Activated CD8-positive, alpha-beta memory T cell treated with anti-CD3 and anti-CD28 coated beads, Interleukin-2, amount 10 ng/mL, durations not matched to agents 7 days and 5 days (primary cell): ENCODE results near the gene CCDC148. TPM values are rescaled to one million over a fixed set of nuclear protein-coding genes. Genes with fewer than 3 reads are reported as not detected.
"Not testable (repeated sequence)": the region's sequence is repeated elsewhere in the genome, so short reads cannot be mapped to it uniquely, and the experiment has no call there.

ENCODE experiments used
- ATAC-seq: fragments of 150-1000 bp; cut with Tn5 transposase; one replicate; pipeline ENCODE4 v1.10.0; 2021; ENCODE audit warnings: moderate library complexity
- CTCF ChIA-PET: fragments of 350-600 bp; sonication (Branson Sonifier 250); formaldehyde crosslinking; loops from one replicate; lab custom pipeline; 2021; ENCODE audit warnings: antibody characterized with exemption; lab: Charles Lee
- DNase-seq: peaks from one replicate; pipeline ENCODE4 v3.0.0-alpha.2; 2020
- H3K27ac Mint-ChIP-seq: one replicate; pipeline ENCODE4 v1.8.0; 2021; ENCODE audit warnings: mild to moderate bottlenecking, mixed read lengths
- H3K27me3 Mint-ChIP-seq: one replicate; pipeline ENCODE4 v1.8.0; 2021; ENCODE audit warnings: mixed read lengths
- H3K36me3 Mint-ChIP-seq: one replicate; pipeline ENCODE4 v1.8.0; 2021; ENCODE audit warnings: mild to moderate bottlenecking, mixed read lengths
- H3K4me1 Mint-ChIP-seq: one replicate; pipeline ENCODE4 v1.8.0; 2021; ENCODE audit warnings: mixed read lengths
- H3K4me3 Mint-ChIP-seq: one replicate; pipeline ENCODE4 v1.8.0; 2021; ENCODE audit warnings: mild to moderate bottlenecking, moderate library complexity, mixed read lengths
- H3K9me3 Mint-ChIP-seq: one replicate; pipeline ENCODE4 v1.8.0; 2022; ENCODE audit warnings: low read depth, mixed read lengths
- total RNA-seq, 2 experiments: library from RNA; stranded (reverse); gene quantifications; one replicate each; pipeline ENCODE4 v1.2.3, GENCODE V29; 2021

The CCDC148 gene
- total RNA-seq, 2 experiments from 2014 or later: not detected

GRCh38 chr2:158474526-158475011 is 18.0 kb upstream of the CCDC148 start:
- ATAC-seq, H3K27me3 Mint-ChIP-seq, DNase-seq, H3K27ac Mint-ChIP-seq, CTCF ChIA-PET, H3K4me3 Mint-ChIP-seq, H3K9me3 Mint-ChIP-seq: not testable (repeated sequence)
- peaks cover 20% of the 10 kb centered on the region for H3K36me3 Mint-ChIP-seq
- peaks cover 13% of the 10 kb centered on the region for H3K4me1 Mint-ChIP-seq

DNA sequence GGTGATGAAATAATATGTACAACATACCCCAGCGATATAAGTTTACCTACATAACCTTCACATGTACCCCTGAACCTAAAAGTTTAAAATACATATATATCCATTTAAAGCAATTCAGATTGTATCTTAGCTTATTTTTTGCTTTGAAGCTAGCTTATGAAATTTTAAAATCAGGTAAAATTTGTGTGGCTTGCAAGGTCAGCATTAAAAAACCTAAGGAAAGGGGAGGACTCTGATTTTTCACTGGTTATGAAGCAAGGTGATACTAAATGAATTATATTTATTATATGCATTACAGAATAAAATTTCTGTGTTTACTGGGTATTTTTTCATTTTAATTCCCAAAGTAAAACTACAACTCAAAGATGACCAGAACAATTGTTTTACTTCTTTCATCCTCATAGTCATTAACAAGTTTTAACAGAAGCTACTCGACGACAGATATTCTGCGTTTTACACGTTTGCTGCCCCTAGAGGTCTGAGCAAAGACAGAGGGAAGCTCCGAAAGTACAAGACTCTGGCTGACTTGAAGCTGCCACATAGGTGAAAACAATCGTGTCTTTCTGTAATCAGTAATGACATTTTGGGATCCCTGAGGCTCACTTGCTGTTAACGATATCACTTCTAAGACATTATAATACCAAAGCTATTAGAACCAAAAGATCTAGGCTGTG is 17.3 kb upstream of the CCDC148 start:
- CTCF ChIA-PET: no interaction called here
- H3K9me3 Mint-ChIP-seq: peaks cover 3% of the 10 kb centered on the region
- no peaks in the 10 kb centered on the region for H3K27me3 Mint-ChIP-seq
- no peak overlapping the region for H3K4me3 Mint-ChIP-seq
- no peak overlapping the region for H3K27ac Mint-ChIP-seq
- H3K36me3 Mint-ChIP-seq: peaks cover 20% of the 10 kb centered on the region
- DNase-seq (no peak), ATAC-seq (no peak)
- peaks cover 13% of the 10 kb centered on the region for H3K4me1 Mint-ChIP-seq

- H3K27me3 Mint-ChIP-seq, H3K27ac Mint-ChIP-seq, H3K9me3 Mint-ChIP-seq, ATAC-seq, CTCF ChIA-PET, DNase-seq, H3K4me3 Mint-ChIP-seq: not testable (repeated sequence)
- peaks cover 20% of the 10 kb centered on the region for H3K36me3 Mint-ChIP-seq
- peaks cover 12% of the 10 kb centered on the region for H3K4me1 Mint-ChIP-seq
These were observed 16.7 kb upstream of the CCDC148 start for GRCh38 chr2:158473300-158473699.

DNA sequence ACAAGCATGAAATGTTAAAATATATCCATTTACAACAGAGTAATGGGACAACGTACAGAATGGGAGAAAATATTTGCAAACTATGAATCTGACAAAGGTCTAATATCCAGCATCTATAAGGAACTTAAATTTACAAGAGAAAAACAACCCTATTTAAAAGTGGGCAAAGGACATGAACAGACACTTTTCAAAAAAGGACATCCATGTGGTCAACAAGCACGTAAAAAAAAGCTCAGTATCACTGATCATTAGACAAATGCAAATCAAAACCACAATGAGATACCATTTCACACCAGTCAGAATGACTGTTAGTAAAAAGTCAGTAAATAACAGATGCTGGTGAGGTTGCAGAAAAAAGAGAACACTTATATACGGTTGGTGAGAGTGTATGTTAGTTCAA is 16.3 kb upstream of the CCDC148 start:
- CTCF ChIA-PET, ATAC-seq, H3K9me3 Mint-ChIP-seq, H3K4me1 Mint-ChIP-seq, DNase-seq, H3K4me3 Mint-ChIP-seq, H3K27ac Mint-ChIP-seq, H3K27me3 Mint-ChIP-seq: not testable (repeated sequence)
- H3K36me3 Mint-ChIP-seq: peaks cover 20% of the 10 kb centered on the region

DNA sequence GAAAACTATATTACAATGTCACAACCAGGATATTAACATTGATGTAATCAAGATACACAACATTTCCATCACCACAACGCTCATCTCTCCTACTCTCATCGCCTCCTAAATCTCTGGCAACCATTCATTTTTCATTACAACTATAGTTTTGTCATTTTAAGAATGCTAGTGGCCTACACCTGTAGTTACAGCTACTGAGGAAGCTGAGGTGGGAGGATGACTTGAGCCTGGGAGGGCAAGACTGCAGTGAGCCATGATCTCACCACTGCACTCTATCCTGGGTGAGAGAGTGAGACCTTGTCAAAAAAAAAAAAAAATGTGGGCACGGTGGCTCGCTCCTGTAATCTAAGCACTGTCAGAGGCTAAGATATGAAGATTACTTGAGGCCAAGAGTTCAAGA is 10.7 kb upstream of the CCDC148 start:
- H3K36me3 Mint-ChIP-seq: peaks cover 12% of the 10 kb centered on the region
- peaks cover 3% of the 10 kb centered on the region for H3K4me1 Mint-ChIP-seq
- DNase-seq: no peak
- peaks cover 3% of the 10 kb centered on the region for H3K9me3 Mint-ChIP-seq
- no peak for ATAC-seq
- CTCF ChIA-PET: interaction anchor here (1.0 to 1.2 kb wide), 2 partner anchors 9 to 10 kb away, joined by 3 to 4 read pairs; partner anchors contain the start of gene PKP4
- H3K27me3 Mint-ChIP-seq: no peaks in the 10 kb centered on the region
- no peak overlapping the region for H3K4me3 Mint-ChIP-seq
- H3K27ac Mint-ChIP-seq: no peak overlapping the region

DNA sequence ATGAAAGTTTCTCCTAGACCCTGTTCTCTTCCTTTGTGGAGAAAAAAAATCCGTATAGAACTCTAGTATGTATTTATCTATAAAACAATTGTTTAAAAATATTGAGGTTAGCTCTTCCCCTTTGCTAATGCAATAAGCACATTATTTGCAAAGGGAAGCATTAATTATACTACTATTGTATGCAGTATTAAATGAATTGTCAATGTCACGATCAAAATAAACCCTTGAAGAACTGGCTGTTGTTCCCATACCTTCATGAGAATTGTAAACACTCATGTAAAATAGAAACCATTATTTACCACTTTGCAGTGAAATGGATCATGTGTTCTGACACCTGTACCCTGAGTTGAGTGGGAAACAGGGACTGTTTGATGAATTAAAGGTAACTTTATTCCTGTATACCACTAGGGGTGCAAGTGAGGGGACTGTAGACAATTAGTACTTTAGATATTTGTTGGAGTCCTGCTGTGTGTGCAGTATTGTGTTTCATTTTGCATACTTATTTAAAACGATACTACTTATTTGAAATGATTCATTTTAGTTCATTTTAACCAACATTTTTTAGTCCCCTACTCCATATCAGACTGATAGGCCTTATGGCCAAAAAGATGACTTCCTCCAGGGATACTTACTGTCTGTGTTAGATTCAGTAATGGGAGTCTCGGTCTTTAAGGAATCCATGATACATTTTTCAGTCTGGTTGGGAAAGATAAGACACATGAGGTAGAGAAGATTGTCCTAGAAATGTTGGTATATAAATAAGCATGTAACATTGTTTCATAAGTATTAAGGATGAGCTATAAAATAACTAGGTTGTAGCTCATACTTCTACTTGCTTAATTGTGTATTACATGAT is 8.1 kb upstream of the CCDC148 start:
- H3K9me3 Mint-ChIP-seq: no peaks in the 10 kb centered on the region
- H3K27ac Mint-ChIP-seq: no peak overlapping the region
- CTCF ChIA-PET: interaction anchor here (0.8 to 1.0 kb wide), 2 partner anchors 8 to 12 kb away, joined by 4 to 5 read pairs; partner anchors contain the start of genes CCDC148 and PKP4
- H3K4me1 Mint-ChIP-seq: peaks cover 11% of the 10 kb centered on the region
- no peaks in the 10 kb centered on the region for H3K27me3 Mint-ChIP-seq
- DNase-seq (no peak), ATAC-seq (peak; percentile 69)
- H3K36me3 Mint-ChIP-seq: peaks cover under 1% of the 10 kb centered on the region
- no peak overlapping the region for H3K4me3 Mint-ChIP-seq

- no peak for ATAC-seq
- H3K36me3 Mint-ChIP-seq: no peaks in the 10 kb centered on the region
- H3K4me3 Mint-ChIP-seq: no peak overlapping the region
- H3K4me1 Mint-ChIP-seq: peaks cover 14% of the 10 kb centered on the region
- DNase-seq: no peak
- H3K9me3 Mint-ChIP-seq: no peaks in the 10 kb centered on the region
- peaks cover under 1% of the 10 kb centered on the region for H3K27me3 Mint-ChIP-seq
- H3K27ac Mint-ChIP-seq: no peak overlapping the region
- CTCF ChIA-PET: no interaction called here
These were observed 7.0 kb upstream of the CCDC148 start for GRCh38 chr2:158463496-158464095.

DNA sequence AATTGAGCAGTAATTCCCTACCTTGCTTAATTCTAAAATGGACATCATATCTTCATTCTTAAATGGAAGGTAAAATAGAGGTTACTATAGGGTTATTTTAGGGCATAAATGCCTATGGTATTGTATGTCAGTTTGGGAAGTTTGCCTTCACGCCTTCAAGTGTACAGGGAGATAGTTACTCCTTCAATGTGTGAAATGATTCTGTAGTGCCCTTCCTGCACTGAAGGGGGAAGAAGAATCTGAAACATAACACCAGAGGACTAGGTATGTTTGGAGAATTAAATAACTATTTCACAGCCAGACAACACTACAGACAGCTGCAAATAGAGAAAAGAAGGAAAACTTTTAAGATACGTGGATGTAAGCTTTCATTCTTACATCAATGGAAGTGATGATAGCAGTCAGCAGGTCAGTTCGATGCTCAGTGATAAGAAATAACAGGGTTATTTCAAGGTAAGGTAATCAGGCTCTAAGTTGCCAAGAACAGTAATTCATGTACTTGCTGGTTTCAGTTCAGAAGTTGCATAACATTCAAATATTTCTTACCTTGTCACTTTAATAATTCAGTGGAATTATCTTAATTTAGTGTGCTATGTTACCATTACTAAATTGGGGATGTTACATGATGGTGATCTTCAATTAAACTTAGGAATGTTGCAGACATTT is 4.2 kb upstream of the CCDC148 start:
- no peak for ATAC-seq
- no peak for DNase-seq
- Mint-ChIP-seq H3K9me3 (no peaks in the 10 kb centered on the region), H3K4me3 (no peak overlapping the region), H3K36me3 (no peaks in the 10 kb centered on the region), H3K4me1 (peaks cover 26% of the 10 kb centered on the region), H3K27me3 (peaks cover 5% of the 10 kb centered on the region), H3K27ac (no peak overlapping the region)
- CTCF ChIA-PET: no interaction called here

- Mint-ChIP-seq H3K9me3 (no peaks in the 10 kb centered on the region), H3K27ac (no peak overlapping the region), H3K27me3 (peaks cover 7% of the 10 kb centered on the region), H3K4me1 (peaks cover 26% of the 10 kb centered on the region), H3K4me3 (no peak overlapping the region), H3K36me3 (no peaks in the 10 kb centered on the region)
- ATAC-seq: no peak
- no peak for DNase-seq
- CTCF ChIA-PET: no interaction called here
These were observed 2.8 kb upstream of the CCDC148 start for GRCh38 chr2:158459161-158460003.

DNA sequence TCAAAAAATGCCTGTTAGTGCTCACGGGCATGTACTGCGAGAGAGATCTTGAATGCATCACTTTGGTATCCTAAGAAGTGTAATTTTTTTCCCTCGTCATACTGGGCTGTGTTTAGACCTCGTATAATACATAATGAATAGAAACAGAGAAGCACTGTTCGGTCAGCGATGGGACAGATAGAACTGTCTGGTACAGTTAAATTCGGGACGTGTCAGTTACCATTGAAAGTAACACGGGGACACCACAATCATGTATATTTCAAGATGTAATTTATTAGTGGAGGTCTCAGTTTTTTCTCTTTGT is 2.0 kb upstream of the CCDC148 start:
- H3K4me1 Mint-ChIP-seq: peaks cover 26% of the 10 kb centered on the region
- H3K9me3 Mint-ChIP-seq: no peaks in the 10 kb centered on the region
- peaks cover 15% of the 10 kb centered on the region for H3K27me3 Mint-ChIP-seq
- CTCF ChIA-PET: interaction anchor here (1.8 kb wide), 1 partner anchor 18 kb away, joined by 4 read pairs; no protein-coding TSS in a partner anchor
- no peak overlapping the region for H3K27ac Mint-ChIP-seq
- peak overlapping the region; percentile 95 for H3K4me3 Mint-ChIP-seq
- no peaks in the 10 kb centered on the region for H3K36me3 Mint-ChIP-seq
- DNase-seq (no peak), ATAC-seq (no peak)

GRCh38 chr2:158457826-158458616 is 1.5 kb upstream of the CCDC148 start:
- H3K27me3 Mint-ChIP-seq: peaks cover 19% of the 10 kb centered on the region
- CTCF ChIA-PET: interaction anchor here (1.0 to 1.8 kb wide), 3 partner anchors 9 to 51 kb away, joined by 4 read pairs; no protein-coding TSS in a partner anchor
- H3K36me3 Mint-ChIP-seq: no peaks in the 10 kb centered on the region
- peak overlapping the region; percentile 87 for H3K27ac Mint-ChIP-seq
- H3K4me1 Mint-ChIP-seq: peaks cover 26% of the 10 kb centered on the region
- ATAC-seq: peak; percentile 54
- peak overlapping the region; percentile 95 for H3K4me3 Mint-ChIP-seq
- DNase-seq: no peak
- no peaks in the 10 kb centered on the region for H3K9me3 Mint-ChIP-seq
